ENCODE results near the gene SUCLG2.

DNA sequence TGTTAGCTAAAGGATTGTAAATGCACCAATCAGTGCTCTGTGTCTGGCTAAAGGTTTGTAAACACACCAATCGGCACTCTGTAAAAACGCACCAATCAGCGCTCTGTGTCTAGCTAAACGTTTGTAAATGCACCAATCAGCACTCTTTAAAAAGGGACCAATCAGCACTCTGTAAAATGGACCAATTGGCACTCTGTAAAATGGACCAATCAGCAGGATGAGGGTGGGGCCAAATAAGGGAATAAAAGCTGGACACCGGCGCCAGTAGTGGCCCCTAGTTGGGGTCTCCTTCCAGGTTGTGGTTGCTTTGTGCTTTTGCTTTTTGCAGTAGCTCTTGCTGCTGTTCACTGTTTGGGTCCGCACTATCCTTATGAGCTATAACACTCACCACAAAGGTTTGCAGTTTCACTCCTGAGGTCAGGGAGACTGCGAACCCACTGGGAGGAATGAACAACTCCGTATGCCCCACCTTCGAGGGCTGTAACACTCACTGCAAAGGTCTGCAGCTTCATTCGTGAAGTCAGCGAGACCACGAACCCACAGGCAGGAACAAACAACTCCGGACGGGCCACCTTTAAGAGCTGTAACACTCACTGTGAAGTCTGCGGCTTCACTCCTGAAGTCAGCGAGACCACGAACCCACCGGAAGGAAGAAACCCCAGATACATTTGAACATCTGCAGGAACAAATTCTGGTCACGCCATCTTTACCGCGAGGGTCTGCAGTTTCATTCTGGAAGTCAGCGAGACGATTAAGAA lies 1.1 kb upstream of the SUCLG2 start:
- TF ChIP-seq POLR2AphosphoS5 (IDR thresholded peaks at IDR 0.05; ENCODE audit: low read length), result peak; percentile 84
- TF ChIP-seq, protein P1, sequence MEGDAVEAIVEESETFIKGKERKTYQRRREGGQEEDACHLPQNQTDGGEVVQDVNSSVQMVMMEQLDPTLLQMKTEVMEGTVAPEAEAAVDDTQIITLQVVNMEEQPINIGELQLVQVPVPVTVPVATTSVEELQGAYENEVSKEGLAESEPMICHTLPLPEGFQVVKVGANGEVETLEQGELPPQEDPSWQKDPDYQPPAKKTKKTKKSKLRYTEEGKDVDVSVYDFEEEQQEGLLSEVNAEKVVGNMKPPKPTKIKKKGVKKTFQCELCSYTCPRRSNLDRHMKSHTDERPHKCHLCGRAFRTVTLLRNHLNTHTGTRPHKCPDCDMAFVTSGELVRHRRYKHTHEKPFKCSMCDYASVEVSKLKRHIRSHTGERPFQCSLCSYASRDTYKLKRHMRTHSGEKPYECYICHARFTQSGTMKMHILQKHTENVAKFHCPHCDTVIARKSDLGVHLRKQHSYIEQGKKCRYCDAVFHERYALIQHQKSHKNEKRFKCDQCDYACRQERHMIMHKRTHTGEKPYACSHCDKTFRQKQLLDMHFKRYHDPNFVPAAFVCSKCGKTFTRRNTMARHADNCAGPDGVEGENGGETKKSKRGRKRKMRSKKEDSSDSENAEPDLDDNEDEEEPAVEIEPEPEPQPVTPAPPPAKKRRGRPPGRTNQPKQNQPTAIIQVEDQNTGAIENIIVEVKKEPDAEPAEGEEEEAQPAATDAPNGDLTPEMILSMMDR (IDR thresholded peaks at IDR 0.05 in 2 of 3, conservative IDR thresholded peaks at IDR 0.05 in 1 of 3; ENCODE audit: control insufficient read depth in 2 of 3, extremely low read depth in 1 of 3, insufficient read depth in 1 of 3, low read depth in 3 of 3, low read length in 3 of 3), result no peak
- no peak for TF ChIP-seq EGR1 (IDR thresholded peaks at IDR 0.05; ENCODE audit: borderline replicate concordance in 1 of 2, low read depth in 2 of 2, low read length in 2 of 2)
- no peak for TF ChIP-seq SREBF2 (IDR thresholded peaks at IDR 0.05; ENCODE audit: low read length)
- TF ChIP-seq, protein P2, sequence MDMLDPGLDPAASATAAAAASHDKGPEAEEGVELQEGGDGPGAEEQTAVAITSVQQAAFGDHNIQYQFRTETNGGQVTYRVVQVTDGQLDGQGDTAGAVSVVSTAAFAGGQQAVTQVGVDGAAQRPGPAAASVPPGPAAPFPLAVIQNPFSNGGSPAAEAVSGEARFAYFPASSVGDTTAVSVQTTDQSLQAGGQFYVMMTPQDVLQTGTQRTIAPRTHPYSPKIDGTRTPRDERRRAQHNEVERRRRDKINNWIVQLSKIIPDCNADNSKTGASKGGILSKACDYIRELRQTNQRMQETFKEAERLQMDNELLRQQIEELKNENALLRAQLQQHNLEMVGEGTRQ (IDR thresholded peaks at IDR 0.05; ENCODE audit: borderline replicate concordance, low read depth, low read length), result no peak
- TF ChIP-seq, protein P3, sequence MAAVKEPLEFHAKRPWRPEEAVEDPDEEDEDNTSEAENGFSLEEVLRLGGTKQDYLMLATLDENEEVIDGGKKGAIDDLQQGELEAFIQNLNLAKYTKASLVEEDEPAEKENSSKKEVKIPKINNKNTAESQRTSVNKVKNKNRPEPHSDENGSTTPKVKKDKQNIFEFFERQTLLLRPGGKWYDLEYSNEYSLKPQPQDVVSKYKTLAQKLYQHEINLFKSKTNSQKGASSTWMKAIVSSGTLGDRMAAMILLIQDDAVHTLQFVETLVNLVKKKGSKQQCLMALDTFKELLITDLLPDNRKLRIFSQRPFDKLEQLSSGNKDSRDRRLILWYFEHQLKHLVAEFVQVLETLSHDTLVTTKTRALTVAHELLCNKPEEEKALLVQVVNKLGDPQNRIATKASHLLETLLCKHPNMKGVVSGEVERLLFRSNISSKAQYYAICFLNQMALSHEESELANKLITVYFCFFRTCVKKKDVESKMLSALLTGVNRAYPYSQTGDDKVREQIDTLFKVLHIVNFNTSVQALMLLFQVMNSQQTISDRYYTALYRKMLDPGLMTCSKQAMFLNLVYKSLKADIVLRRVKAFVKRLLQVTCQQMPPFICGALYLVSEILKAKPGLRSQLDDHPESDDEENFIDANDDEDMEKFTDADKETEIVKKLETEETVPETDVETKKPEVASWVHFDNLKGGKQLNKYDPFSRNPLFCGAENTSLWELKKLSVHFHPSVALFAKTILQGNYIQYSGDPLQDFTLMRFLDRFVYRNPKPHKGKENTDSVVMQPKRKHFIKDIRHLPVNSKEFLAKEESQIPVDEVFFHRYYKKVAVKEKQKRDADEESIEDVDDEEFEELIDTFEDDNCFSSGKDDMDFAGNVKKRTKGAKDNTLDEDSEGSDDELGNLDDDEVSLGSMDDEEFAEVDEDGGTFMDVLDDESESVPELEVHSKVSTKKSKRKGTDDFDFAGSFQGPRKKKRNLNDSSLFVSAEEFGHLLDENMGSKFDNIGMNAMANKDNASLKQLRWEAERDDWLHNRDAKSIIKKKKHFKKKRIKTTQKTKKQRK (IDR thresholded peaks at IDR 0.05; ENCODE audit: low read depth, low read length), result no peak
- TF ChIP-seq, protein P4, sequence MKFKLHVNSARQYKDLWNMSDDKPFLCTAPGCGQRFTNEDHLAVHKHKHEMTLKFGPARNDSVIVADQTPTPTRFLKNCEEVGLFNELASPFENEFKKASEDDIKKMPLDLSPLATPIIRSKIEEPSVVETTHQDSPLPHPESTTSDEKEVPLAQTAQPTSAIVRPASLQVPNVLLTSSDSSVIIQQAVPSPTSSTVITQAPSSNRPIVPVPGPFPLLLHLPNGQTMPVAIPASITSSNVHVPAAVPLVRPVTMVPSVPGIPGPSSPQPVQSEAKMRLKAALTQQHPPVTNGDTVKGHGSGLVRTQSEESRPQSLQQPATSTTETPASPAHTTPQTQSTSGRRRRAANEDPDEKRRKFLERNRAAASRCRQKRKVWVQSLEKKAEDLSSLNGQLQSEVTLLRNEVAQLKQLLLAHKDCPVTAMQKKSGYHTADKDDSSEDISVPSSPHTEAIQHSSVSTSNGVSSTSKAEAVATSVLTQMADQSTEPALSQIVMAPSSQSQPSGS (IDR thresholded peaks at IDR 0.05; ENCODE audit: low read length), result peak; percentile 58; the same call in 1 of the 2 replicates
- peak; percentile 14; the same call in 1 of the 2 replicates for TF ChIP-seq CREB1 (IDR thresholded peaks at IDR 0.05; ENCODE audit: low read depth)
- TF ChIP-seq TAF1 (IDR thresholded peaks at IDR 0.05; ENCODE audit: borderline replicate concordance, low read depth, low read length), result peak; percentile 30; the same call in 1 of the 2 replicates
